Fibroblast of mammary gland (primary cell): ENCODE measurements around the gene SORBS1.
"Not testable (repeated sequence)": the region's sequence is repeated elsewhere in the genome, so short reads cannot be mapped to it uniquely, and the experiment has no call there.

Experiments
- DNase-seq: peaks from one replicate; pipeline ENCODE4 v3.0.0-alpha.2; 2010; ENCODE audit warnings: low read depth
- H3K4me3 ChIP-seq: 2 replicates; pipeline ENCODE4 v1.5.1; 2011; ENCODE audit warnings: low read depth, mild to moderate bottlenecking, low read length, moderate library complexity; ENCODE audit not compliant: control insufficient read depth
- CTCF ChIP-seq: conservative IDR thresholded peaks from 2 replicates; pipeline ENCODE4 v1.5.1; 2011; ENCODE audit warnings: low read depth, low read length, inconsistent platforms; ENCODE audit not compliant: control insufficient read depth, insufficient read depth

Gene SORBS1

GRCh38 chr10:95350830-95351228, 210.3 kb downstream of the SORBS1 start:
- no peak for DNase-seq
- no peak for TF ChIP-seq CTCF
- H3K4me3 ChIP-seq = no peak overlapping the region

GRCh38 chr10:95350219-95350829, 210.8 kb downstream of the SORBS1 start:
- TF ChIP-seq CTCF = no peak
- no peak overlapping the region for H3K4me3 ChIP-seq
- DNase-seq = peak; percentile 86

GRCh38 chr10:95347402-95347766, 213.8 kb downstream of the SORBS1 start:
- not testable (repeated sequence) for H3K4me3 ChIP-seq, DNase-seq

GRCh38 chr10:95346715-95347401, 214.3 kb downstream of the SORBS1 start:
- no peak overlapping the region for H3K4me3 ChIP-seq
- no peak for TF ChIP-seq CTCF
- no peak for DNase-seq

GRCh38 chr10:95343573-95343972, 217.6 kb downstream of the SORBS1 start:
- no peak for DNase-seq
- no peak overlapping the region for H3K4me3 ChIP-seq
- TF ChIP-seq CTCF = no peak

GRCh38 chr10:95341716-95342130, 219.4 kb downstream of the SORBS1 start:
- peak; percentile 76 for DNase-seq
- no peak for TF ChIP-seq CTCF
- H3K4me3 ChIP-seq = no peak overlapping the region

GRCh38 chr10:95339863-95340262, 221.3 kb downstream of the SORBS1 start:
- H3K4me3 ChIP-seq = no peak overlapping the region
- no peak for DNase-seq
- no peak for TF ChIP-seq CTCF
